ENCODE results near the gene RB1. TPM values are rescaled to one million over a fixed set of nuclear protein-coding genes. Genes with fewer than 3 reads are reported as not detected.

The RB1 gene
- total and polyA plus RNA-seq, 2 donors (not counting 1 experiment from before 2014, with no cell fraction given), result 24.0 to 70.4 TPM

GRCh38 chr13:48296528-48296927, 7.0 kb upstream of the RB1 start:
- H3K4me2 ChIP-seq (replicated peaks; ENCODE audit: low read depth, low read length, poor library complexity, severe bottlenecking), result no peak overlapping the region
- H3K4me1 ChIP-seq (ENCODE audit: control insufficient read depth in 2 of 2, insufficient read depth in 2 of 2, low read length in 2 of 2), result peaks cover 4 to 8% of the 10 kb centered on the region in 2 donors
- POLR2A ChIA-PET, result no interaction called here
- H3K4me3 Mint-ChIP-seq, result no peak overlapping the region
- no peaks in the 10 kb centered on the region for H3K79me2 ChIP-seq (ENCODE audit: control insufficient read depth, insufficient read depth, low read length)
- WGBS (ENCODE audit: insufficient coverage), result 78% methylated on average over 1 of the region's 2 CpGs
- H3K27ac Mint-ChIP-seq, result no peak overlapping the region
- H3K9me3 Mint-ChIP-seq (ENCODE audit: insufficient read depth), result no peaks in the 10 kb centered on the region
- ATAC-seq (ENCODE audit: low read depth) (no peak), DNase-seq (no peak)
- H3K27ac ChIP-seq (ENCODE audit: low read length in 2 of 2), result no peak overlapping the region
- no peak overlapping the region for H3K4me3 ChIP-seq (ENCODE audit: control extremely low read depth in 1 of 5, extremely low read depth in 1 of 5, insufficient read depth in 1 of 5, low read depth in 2 of 5, low read length in 4 of 5)
- CTCF ChIA-PET, result interaction anchor here (0.5 kb wide), 1 partner anchor 1484 kb away, joined by 5 read pairs; no protein-coding TSS in a partner anchor
- no peak for TF ChIP-seq EZH2 (IDR thresholded peaks at IDR 0.05; ENCODE audit: borderline replicate concordance, insufficient read depth, low read depth, low read length, poor library complexity, severe bottlenecking)
- no peak for TF ChIP-seq CTCF (IDR thresholded peaks at IDR 0.05)
- no peaks in the 10 kb centered on the region for H3K27me3 ChIP-seq (replicated peaks in 1 of 4; ENCODE audit: control extremely low read depth in 1 of 4, control insufficient read depth in 3 of 4, insufficient read depth in 4 of 4, low read length in 3 of 4)
- intact Hi-C loops (cut with micrococcal nuclease), result no loop called here
- H2AFZ ChIP-seq (ENCODE audit: insufficient read depth, low read depth, low read length, poor library complexity, severe bottlenecking), result no peak overlapping the region
- H3K9me3 ChIP-seq (ENCODE audit: control extremely low read depth in 1 of 3, control insufficient read depth in 2 of 3, insufficient read depth in 1 of 3, low read length in 2 of 3), result no peaks in the 10 kb centered on the region
- no peaks in the 10 kb centered on the region for H3K36me3 ChIP-seq (replicated peaks in 1 of 2; ENCODE audit: control extremely low read depth in 1 of 2, control insufficient read depth in 1 of 2, extremely low read depth in 1 of 2, insufficient read depth in 2 of 2, low read length in 1 of 2)
- H3K27me3 Mint-ChIP-seq, result no peaks in the 10 kb centered on the region
- H4K20me1 ChIP-seq (ENCODE audit: control insufficient read depth, insufficient read depth, low read length, poor library complexity, severe bottlenecking), result no peaks in the 10 kb centered on the region
- peaks cover 13% of the 10 kb centered on the region for H3K4me1 Mint-ChIP-seq
- no peak overlapping the region for H3K9ac ChIP-seq (ENCODE audit: low read length)

GRCh38 chr13:48297131-48297786, 6.3 kb upstream of the RB1 start:
- Mint-ChIP-seq H3K27ac (no peak overlapping the region), H3K9me3 (ENCODE audit: insufficient read depth) (no peaks in the 10 kb centered on the region), H3K4me1 (peaks cover 14% of the 10 kb centered on the region), H3K27me3 (no peaks in the 10 kb centered on the region), H3K4me3 (no peak overlapping the region)
- no peak overlapping the region for H3K4me2 ChIP-seq (replicated peaks; ENCODE audit: low read depth, low read length, poor library complexity, severe bottlenecking)
- WGBS (ENCODE audit: insufficient coverage), result 93% methylated on average over 3 of the region's 4 CpGs
- intact Hi-C loops (cut with micrococcal nuclease), result no loop called here
- peaks cover 4 to 8% of the 10 kb centered on the region in 2 donors for H3K4me1 ChIP-seq (ENCODE audit: control insufficient read depth in 2 of 2, insufficient read depth in 2 of 2, low read length in 2 of 2)
- H3K36me3 ChIP-seq (replicated peaks in 1 of 2; ENCODE audit: control extremely low read depth in 1 of 2, control insufficient read depth in 1 of 2, extremely low read depth in 1 of 2, insufficient read depth in 2 of 2, low read length in 1 of 2), result no peaks in the 10 kb centered on the region
- H3K79me2 ChIP-seq (ENCODE audit: control insufficient read depth, insufficient read depth, low read length), result no peaks in the 10 kb centered on the region
- no peaks in the 10 kb centered on the region for H3K27me3 ChIP-seq (replicated peaks in 1 of 4; ENCODE audit: control extremely low read depth in 1 of 4, control insufficient read depth in 3 of 4, insufficient read depth in 4 of 4, low read length in 3 of 4)
- no peak overlapping the region for H3K27ac ChIP-seq (ENCODE audit: low read length in 2 of 2)
- no peak overlapping the region for H2AFZ ChIP-seq (ENCODE audit: insufficient read depth, low read depth, low read length, poor library complexity, severe bottlenecking)
- H3K9ac ChIP-seq (ENCODE audit: low read length), result no peak overlapping the region
- H3K4me3 ChIP-seq (ENCODE audit: control extremely low read depth in 1 of 5, extremely low read depth in 1 of 5, insufficient read depth in 1 of 5, low read depth in 2 of 5, low read length in 4 of 5), result no peak overlapping the region
- no peak for ATAC-seq (ENCODE audit: low read depth)
- no peak for DNase-seq
- ChIA-PET CTCF (interaction anchor here (0.5 kb wide), 1 partner anchor 1483 kb away, joined by 5 read pairs; no protein-coding TSS in a partner anchor), POLR2A (interaction anchor here (0.7 kb wide), 1 partner anchor 930 kb away, joined by 3 read pairs; no protein-coding TSS in a partner anchor)
- no peaks in the 10 kb centered on the region for H4K20me1 ChIP-seq (ENCODE audit: control insufficient read depth, insufficient read depth, low read length, poor library complexity, severe bottlenecking)
- TF ChIP-seq EZH2 (IDR thresholded peaks at IDR 0.05; ENCODE audit: borderline replicate concordance, insufficient read depth, low read depth, low read length, poor library complexity, severe bottlenecking), result no peak
- no peak for TF ChIP-seq CTCF (IDR thresholded peaks at IDR 0.05)
- no peaks in the 10 kb centered on the region for H3K9me3 ChIP-seq (ENCODE audit: control extremely low read depth in 1 of 3, control insufficient read depth in 2 of 3, insufficient read depth in 1 of 3, low read length in 2 of 3)

All from B cell (primary cell).